NCI-H524 (cell line): ENCODE measurements around the gene SYT8.
"Not testable (repeated sequence)": the region's sequence is repeated elsewhere in the genome, so short reads cannot be mapped to it uniquely, and the experiment has no call there.

Experiments
- DNase-seq, 2 experiments: peaks; one replicate each; lab custom pipeline; 2025; lab: John Stamatoyannopoulos, UW

Gene SYT8

GRCh38 chr11:1873813-1874150 is 39.0 kb downstream of the SYT8 start:
- not testable (repeated sequence) for DNase-seq

GRCh38 chr11:1874441-1875092 is 39.8 kb downstream of the SYT8 start:
- DNase-seq: not testable (repeated sequence)

- DNase-seq: peak in 1 of 2 experiments; percentile 30
Measured at GRCh38 chr11:1875093-1875850, 40.5 kb downstream of the SYT8 start.

- not testable (repeated sequence) for DNase-seq
Measured at GRCh38 chr11:1875851-1876301, 41.1 kb downstream of the SYT8 start.

- no peak for DNase-seq
Measured at GRCh38 chr11:1876361-1877063, 41.7 kb downstream of the SYT8 start.

- no peak for DNase-seq
Measured at GRCh38 chr11:1877211-1878136, 42.7 kb downstream of the SYT8 start.

- no peak for DNase-seq
Measured at GRCh38 chr11:1878137-1879031, 43.6 kb downstream of the SYT8 start.

GRCh38 chr11:1879342-1879940 is 44.7 kb downstream of the SYT8 start:
- no peak for DNase-seq

- DNase-seq: no peak
Measured at GRCh38 chr11:1879941-1880720, 45.3 kb downstream of the SYT8 start.

- no peak for DNase-seq
Measured at GRCh38 chr11:1880746-1881441, 46.1 kb downstream of the SYT8 start.

- no peak for DNase-seq
Measured at GRCh38 chr11:1881442-1882264, 46.9 kb downstream of the SYT8 start.

GRCh38 chr11:1882265-1883238 is 47.8 kb downstream of the SYT8 start:
- DNase-seq: peak in 1 of 2 experiments; percentile 50

GRCh38 chr11:1883346-1884302 is 48.8 kb downstream of the SYT8 start:
- no peak for DNase-seq

GRCh38 chr11:1884303-1884700 is 49.5 kb downstream of the SYT8 start:
- no peak for DNase-seq

GRCh38 chr11:1886551-1886950 is 51.8 kb downstream of the SYT8 start:
- DNase-seq: not testable (repeated sequence)
